H1 (cell line): Measurements from ENCODE around the gene RTTN. TPM values are rescaled to one million over a fixed set of nuclear protein-coding genes. Genes with fewer than 3 reads are reported as not detected.

ENCODE experiments used
- CTCF ChIA-PET: fragments of 300-600 bp; sonication (Branson Sonifier 250); formaldehyde crosslinking; loops from one replicate; lab custom pipeline; 2021; ENCODE audit not compliant: partially characterized antibody; lab: Charles Lee
- POLR2A ChIA-PET: fragments of 300-600 bp; sonication (Branson Sonifier 250); formaldehyde crosslinking; loops from one replicate; lab custom pipeline; 2021; ENCODE audit warnings: inconsistent platforms; ENCODE audit not compliant: partially characterized antibody; lab: Charles Lee
- DNase-seq, 2 experiments: peaks; one replicate each; pipeline versions ENCODE4 v3.0.0 to v3.0.0-alpha.2; 2010 to 2022; ENCODE audit warnings: low spot score in 2 of 2, low read depth in 1 of 2, mixed read lengths in 1 of 2
- FAIRE-seq: peaks from 2 replicates; lab custom pipeline; 2011; peaks lifted over from hg19 to GRCh38; lab: Jason Lieb, UNC
- H2AFZ ChIP-seq: 2 replicates; pipeline ENCODE4 v1.8.1; 2012; ENCODE audit warnings: low read length, inconsistent platforms
- H2AK5ac ChIP-seq: 2 replicates; pipeline ENCODE4 v1.6.1; 2013; ENCODE audit warnings: low read depth, low read length
- H2BK120ac ChIP-seq: replicated peaks from 2 replicates; pipeline ENCODE3; 2013; ENCODE audit warnings: low read depth, low read length, inconsistent platforms
- H2BK12ac ChIP-seq: 2 replicates; pipeline ENCODE4 v1.6.1; 2013; ENCODE audit warnings: low read depth, low read length
- H2BK15ac ChIP-seq: 2 replicates; pipeline ENCODE4 v1.6.1; 2013; ENCODE audit warnings: low read length
- H2BK20ac ChIP-seq: 2 replicates; pipeline ENCODE4 v1.6.1; 2013; ENCODE audit warnings: low read length
- H2BK5ac ChIP-seq: 2 replicates; pipeline ENCODE4 v1.6.1; 2013; ENCODE audit warnings: low read depth, low read length
- H3K14ac ChIP-seq: 2 replicates; pipeline ENCODE4 v1.6.1; 2013; ENCODE audit warnings: inconsistent platforms; ENCODE audit not compliant: insufficient read length
- H3K18ac ChIP-seq: 2 replicates; pipeline ENCODE4 v1.6.1; 2013; ENCODE audit warnings: low read length; ENCODE audit errors: extremely low read depth
- H3K23ac ChIP-seq: 2 replicates; pipeline ENCODE4 v1.6.1; 2013; ENCODE audit warnings: inconsistent platforms; ENCODE audit not compliant: insufficient read length
- H3K23me2 ChIP-seq: 2 replicates; pipeline ENCODE4 v1.6.1; 2013; ENCODE audit warnings: low read depth, low read length
- H3K27ac ChIP-seq: 2 replicates; pipeline ENCODE4 v1.6.1; 2011; ENCODE audit warnings: low read depth, low read length, inconsistent platforms
- H3K27me3 ChIP-seq, 4 experiments: replicated peaks in 1 of 4; 1 replicate in 1 of 4; 2 replicates in 3 of 4; pipeline versions ENCODE4 v1.6.1 to v1.8.1; 2011 to 2013; ENCODE audit warnings: low read length in 3 of 4, mild to moderate bottlenecking in 3 of 4, inconsistent platforms in 2 of 4, mixed read lengths in 2 of 4, moderate library complexity in 1 of 4; ENCODE audit not compliant: control insufficient read depth in 3 of 4, insufficient read depth in 3 of 4; ENCODE audit errors: extremely low read depth in 1 of 4
- H3K36me3 ChIP-seq, 4 experiments: 2 replicates each; pipeline versions ENCODE4 v1.6.1 to v1.8.1; 2011 to 2013; ENCODE audit warnings: mild to moderate bottlenecking in 4 of 4, low read length in 3 of 4, moderate library complexity in 2 of 4, control low read depth in 1 of 4, inconsistent platforms in 1 of 4; ENCODE audit not compliant: insufficient read depth in 4 of 4, control insufficient read depth in 2 of 4
- H3K4ac ChIP-seq: replicated peaks from 2 replicates; pipeline ENCODE3; 2013; ENCODE audit warnings: low read length, low read depth, mixed read lengths, inconsistent platforms; ENCODE audit not compliant: insufficient read length
- H3K4me1 ChIP-seq, 4 experiments: replicated peaks in 1 of 4; 1 replicate in 1 of 4; 2 replicates in 3 of 4; pipeline versions ENCODE4 v1.6.1 to v1.8.1; 2011 to 2013; ENCODE audit warnings: low read length in 3 of 4, inconsistent platforms in 2 of 4, mixed read lengths in 1 of 4; ENCODE audit not compliant: insufficient read depth in 4 of 4, control insufficient read depth in 3 of 4
- H3K4me2 ChIP-seq, 2 experiments: 2 replicates each; pipeline versions ENCODE4 v1.6.1 to v1.8.1; 2011 to 2013; ENCODE audit warnings: low read depth in 2 of 2, low read length in 2 of 2, control low read depth in 1 of 2, inconsistent platforms in 1 of 2, mild to moderate bottlenecking in 1 of 2; ENCODE audit not compliant: insufficient read depth in 1 of 2
- H3K4me3 ChIP-seq, 4 experiments: fragments of 200-600, 300-600 bp in 1 of 4; sonication (generic), shearing (Covaris generic), sonication (Bioruptor Twin) in 1 of 4; 2 replicates each; pipeline versions ENCODE4 v1.5.1 to v1.8.1; 2011 to 2016; ENCODE audit warnings: low read length in 4 of 4, low read depth in 3 of 4, control low read depth in 2 of 4, inconsistent platforms in 2 of 4, mild to moderate bottlenecking in 2 of 4, mixed read lengths in 1 of 4, moderate library complexity in 1 of 4; ENCODE audit not compliant: insufficient read depth in 2 of 4; ENCODE audit errors: extremely low read depth in 1 of 4
- H3K56ac ChIP-seq: replicated peaks from 2 replicates; pipeline ENCODE3; 2013; ENCODE audit warnings: low read depth, mild to moderate bottlenecking, mixed read lengths, low read length, inconsistent platforms; ENCODE audit not compliant: insufficient read length
- H3K79me1 ChIP-seq: 2 replicates; pipeline ENCODE4 v1.6.1; 2013; ENCODE audit warnings: low read depth, low read length, control low read depth
- H3K79me2 ChIP-seq, 2 experiments: 2 replicates each; pipeline versions ENCODE4 v1.6.1 to v1.8.1; 2012 to 2013; ENCODE audit warnings: low read length in 2 of 2, mild to moderate bottlenecking in 2 of 2, inconsistent platforms in 1 of 2; ENCODE audit not compliant: insufficient read depth in 2 of 2, control insufficient read depth in 1 of 2
- H3K9ac ChIP-seq, 4 experiments: replicated peaks in 1 of 4; 1 replicate in 1 of 4; 2 replicates in 3 of 4; pipeline versions ENCODE4 v1.6.1 to v1.8.1; 2011 to 2013; ENCODE audit warnings: low read depth in 3 of 4, low read length in 3 of 4, control low read depth in 2 of 4, mild to moderate bottlenecking in 2 of 4, moderate library complexity in 2 of 4, inconsistent platforms in 1 of 4; ENCODE audit errors: extremely low read depth in 1 of 4
- H3K9me3 ChIP-seq, 2 experiments: 2 replicates each; pipeline versions ENCODE4 v1.6.1 to v1.8.1; 2012 to 2013; ENCODE audit warnings: mild to moderate bottlenecking in 2 of 2, moderate library complexity in 2 of 2, control low read depth in 1 of 2, inconsistent platforms in 1 of 2, low read depth in 1 of 2, low read length in 1 of 2, mixed read lengths in 1 of 2; ENCODE audit not compliant: insufficient read depth in 2 of 2
- H4K20me1 ChIP-seq, 2 experiments: replicated peaks in 1 of 2; 2 replicates each; pipeline versions ENCODE3 to v1.8.1; 2011 to 2013; ENCODE audit warnings: inconsistent platforms in 2 of 2, low read length in 2 of 2, mild to moderate bottlenecking in 1 of 2; ENCODE audit not compliant: insufficient read depth in 2 of 2, control insufficient read depth in 1 of 2
- H4K5ac ChIP-seq: 2 replicates; pipeline ENCODE4 v1.6.1; 2013; ENCODE audit warnings: low read length, low read depth, mixed read lengths, inconsistent platforms; ENCODE audit not compliant: insufficient read length
- H4K8ac ChIP-seq: 2 replicates; pipeline ENCODE4 v1.8.0; 2013; ENCODE audit warnings: mild to moderate bottlenecking, moderate library complexity, low read length, inconsistent platforms; ENCODE audit not compliant: insufficient read depth; ENCODE audit errors: extremely low read depth
- H4K91ac ChIP-seq: replicated peaks from 2 replicates; pipeline ENCODE3; 2013; ENCODE audit warnings: low read length, mixed read lengths, inconsistent platforms; ENCODE audit not compliant: insufficient read length
- CEBPB ChIP-seq: IDR thresholded peaks from 2 replicates; pipeline ENCODE4 v1.6.1; 2012; ENCODE audit warnings: low read depth, low read length
- CTBP2 ChIP-seq: IDR thresholded peaks from 2 replicates; pipeline ENCODE4 v1.7.0; 2011; ENCODE audit warnings: borderline replicate concordance, mild to moderate bottlenecking, moderate library complexity, mixed read lengths, low read length; ENCODE audit not compliant: insufficient read depth, insufficient read length
- EGR1 ChIP-seq: IDR thresholded peaks from 2 replicates; pipeline ENCODE4 v1.6.1; 2011; ENCODE audit warnings: low read depth, low read length, borderline replicate concordance
- EP300 ChIP-seq, 2 experiments: IDR thresholded peaks; 1 replicate in 1 of 2; 2 replicates in 1 of 2; pipeline ENCODE4 v1.6.1; 2011 to 2012; ENCODE audit warnings: low read depth in 2 of 2, low read length in 2 of 2, mild to moderate bottlenecking in 2 of 2, borderline replicate concordance in 1 of 2, inconsistent platforms in 1 of 2, moderate library complexity in 1 of 2
- KDM4A ChIP-seq: IDR thresholded peaks from one replicate; pipeline ENCODE4 v1.7.1; 2012; ENCODE audit warnings: low read depth, mild to moderate bottlenecking, moderate library complexity, low read length, inconsistent platforms; ENCODE audit not compliant: severe bottlenecking
- POLR2AphosphoS5 ChIP-seq: IDR thresholded peaks from 2 replicates; pipeline ENCODE4 v1.6.1; 2011; ENCODE audit warnings: low read depth, low read length
- RFX5 ChIP-seq: IDR thresholded peaks from 2 replicates; pipeline ENCODE4 v1.6.1; 2011; ENCODE audit warnings: low read depth, low read length, improper control_type of control experiment, borderline replicate concordance
- SIN3A ChIP-seq, 2 experiments: IDR thresholded peaks in 1 of 2; conservative IDR thresholded peaks in 1 of 2; 2 replicates each; pipeline ENCODE4 v1.6.1; 2011 to 2012; ENCODE audit warnings: low read length in 2 of 2, improper control_type of control experiment in 1 of 2, low read depth in 1 of 2, mild to moderate bottlenecking in 1 of 2
- SP4 ChIP-seq: IDR thresholded peaks from 2 replicates; pipeline ENCODE4 v1.6.1; 2012; ENCODE audit warnings: low read length, inconsistent platforms
- SUZ12 ChIP-seq: fragments of 200-600 bp; sonication (generic); IDR thresholded peaks from 2 replicates; pipeline ENCODE4 v1.6.1; 2012; ENCODE audit warnings: mild to moderate bottlenecking, inconsistent platforms, low read length, moderate library complexity, mixed read lengths
- TCF12 ChIP-seq: IDR thresholded peaks from 2 replicates; pipeline ENCODE4 v1.6.1; 2011; ENCODE audit warnings: low read depth, mild to moderate bottlenecking, low read length
- WGBS, 2 experiments: shearing (Covaris generic) in 1 of 2; methylation state at CpG; one replicate each; pipeline versions ENCODE4 v1.1.6 to v1.1.7; 2013 to 2015; ENCODE audit warnings: low lambda C conversion rate in 2 of 2, mixed read lengths in 2 of 2, inconsistent platforms in 1 of 2, low coverage in 1 of 2, missing lambda C conversion rate in 1 of 2; ENCODE audit not compliant: insufficient replicate concordance in 2 of 2, insufficient coverage in 1 of 2, insufficient read length in 1 of 2; ENCODE audit errors: extremely low coverage in 1 of 2, missing lambda C conversion rate in 1 of 2; 5-methylcytosine and 5-hydroxymethylcytosine counted together
- polyA plus RNA-seq, 7 experiments: library from polyadenylated mRNA; depleted of rRNA in 3 of 7; stranded (reverse) in 5 of 7; unstranded in 2 of 7; fragments of >200 nt in 5 of 7; fragments of 200-250 nt in 2 of 7; gene quantifications; 1 replicate in 5 of 7; 2 replicates in 1 of 7; 4 replicates in 1 of 7; pipeline versions ENCODE4 v1.2.1 to v1.2.3, GENCODE V29; 2011 to 2013; ENCODE audit warnings: missing spikeins in 2 of 7, mixed read lengths in 2 of 7
- total RNA-seq: library from RNA; stranded (reverse); fragmentation: NEBNext Ultra II Directional; extraction: Animal tissue kit (Norgen Biotek cat#: 25700); gene quantifications from 2 replicates; pipeline ENCODE4 v1.2.1, GENCODE V29; 2021
- TF ChIP-seq, protein P1 (sequence below), 3 experiments: IDR thresholded peaks; 1 replicate in 2 of 3; 2 replicates in 1 of 3; pipeline versions ENCODE4 v1.5.1 to v1.6.1; 2011; ENCODE audit warnings: low read length in 3 of 3, mild to moderate bottlenecking in 3 of 3, inconsistent platforms in 2 of 3, low read depth in 1 of 3, moderate library complexity in 1 of 3; ENCODE audit not compliant: insufficient read depth in 1 of 3; ENCODE audit errors: control extremely low read depth in 1 of 3

RTTN gene
- total and polyA plus RNA-seq, 2 of the 8 experiments (the other 6 are each of a cell fraction or from before 2014, with no cell fraction given) = 9.1 to 21.4 TPM

DNA sequence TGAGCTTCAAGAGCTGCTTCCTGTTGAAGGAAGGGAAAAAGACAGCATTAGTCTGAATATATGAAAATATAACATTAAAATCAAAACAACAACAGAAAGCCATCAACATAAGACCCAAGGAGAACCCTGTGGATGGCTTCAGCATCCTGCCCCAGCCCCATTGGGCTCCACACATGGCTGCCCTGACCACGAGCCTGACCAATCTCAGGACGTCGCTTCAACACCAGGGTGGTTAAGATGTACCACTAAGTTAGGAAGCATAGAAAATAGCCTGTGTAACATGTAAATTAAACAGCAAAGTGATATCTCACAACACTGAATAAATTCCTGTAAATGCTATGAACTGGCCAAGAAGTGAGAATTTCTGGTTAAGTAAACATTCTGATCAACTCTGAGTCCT is 180.7 kb downstream of the RTTN start:
- Histone ChIP-seq H3K27me3 (no peaks in the 10 kb centered on the region), H3K79me1 (no peaks in the 10 kb centered on the region), H4K8ac (no peak overlapping the region), H3K9me3 (no peaks in the 10 kb centered on the region), H2BK5ac (no peak overlapping the region), H3K56ac (no peak overlapping the region), H4K91ac (no peak overlapping the region), H2AFZ (no peak overlapping the region), H2BK15ac (no peak overlapping the region), H3K23ac (no peak overlapping the region), H3K4me3 (no peak overlapping the region), H3K4me1 (no peaks in the 10 kb centered on the region), H2AK5ac (no peak overlapping the region), H3K4ac (no peak overlapping the region), H3K23me2 (no peaks in the 10 kb centered on the region), H3K14ac (no peak overlapping the region), H3K27ac (no peak overlapping the region), H3K36me3 (peaks cover 0 to 7% (median 0%) of the 10 kb centered on the region in 4 experiments; a peak in 2 of 8 replicates), H4K20me1 (no peaks in the 10 kb centered on the region), H3K18ac (no peak overlapping the region), H2BK12ac (no peak overlapping the region), H2BK120ac (no peak overlapping the region), H3K79me2 (no peaks in the 10 kb centered on the region), H4K5ac (no peak overlapping the region), H3K4me2 (no peak overlapping the region), H3K9ac (no peak overlapping the region), H2BK20ac (no peak overlapping the region)
- FAIRE-seq = no peak
- DNase-seq = no peak
- ChIA-PET CTCF (no interaction called here), POLR2A (no interaction called here)
- WGBS, 2 experiments = 90% methylated on average over 3 of the region's 3 CpGs; no CpG with 5 or more reads in 1 of the 2 experiments
- TF ChIP-seq, protein P1, sequence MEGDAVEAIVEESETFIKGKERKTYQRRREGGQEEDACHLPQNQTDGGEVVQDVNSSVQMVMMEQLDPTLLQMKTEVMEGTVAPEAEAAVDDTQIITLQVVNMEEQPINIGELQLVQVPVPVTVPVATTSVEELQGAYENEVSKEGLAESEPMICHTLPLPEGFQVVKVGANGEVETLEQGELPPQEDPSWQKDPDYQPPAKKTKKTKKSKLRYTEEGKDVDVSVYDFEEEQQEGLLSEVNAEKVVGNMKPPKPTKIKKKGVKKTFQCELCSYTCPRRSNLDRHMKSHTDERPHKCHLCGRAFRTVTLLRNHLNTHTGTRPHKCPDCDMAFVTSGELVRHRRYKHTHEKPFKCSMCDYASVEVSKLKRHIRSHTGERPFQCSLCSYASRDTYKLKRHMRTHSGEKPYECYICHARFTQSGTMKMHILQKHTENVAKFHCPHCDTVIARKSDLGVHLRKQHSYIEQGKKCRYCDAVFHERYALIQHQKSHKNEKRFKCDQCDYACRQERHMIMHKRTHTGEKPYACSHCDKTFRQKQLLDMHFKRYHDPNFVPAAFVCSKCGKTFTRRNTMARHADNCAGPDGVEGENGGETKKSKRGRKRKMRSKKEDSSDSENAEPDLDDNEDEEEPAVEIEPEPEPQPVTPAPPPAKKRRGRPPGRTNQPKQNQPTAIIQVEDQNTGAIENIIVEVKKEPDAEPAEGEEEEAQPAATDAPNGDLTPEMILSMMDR (IDR thresholded peaks at IDR 0.05; ENCODE audit: control extremely low read depth in 1 of 3, insufficient read depth in 1 of 3, low read depth in 1 of 3, low read length in 3 of 3) = no peak
- TF ChIP-seq CTBP2 (no peak), KDM4A (no peak), RFX5 (no peak), POLR2AphosphoS5 (no peak), EP300 (IDR thresholded peaks at IDR 0.05; ENCODE audit: borderline replicate concordance in 1 of 2, low read depth in 2 of 2, low read length in 2 of 2) (no peak), TCF12 (no peak), SIN3A (conservative IDR thresholded peaks at IDR 0.05 in 1 of 2, IDR thresholded peaks at IDR 0.05 in 1 of 2; ENCODE audit: low read depth in 1 of 2, low read length in 2 of 2) (no peak), SUZ12 (no peak), EGR1 (no peak), SP4 (no peak), CEBPB (no peak)
